Activated T-cell treated with anti-CD3 and anti-CD28 coated beads for 4 hours (primary cell): ENCODE results near the gene VEPH1.

Experiments
- DNase-seq: peaks from one replicate; pipeline ENCODE4 v3.0.0-alpha.2; 2020

VEPH1 gene

GRCh38 chr3:157294491-157294890 is 208.7 kb downstream of the VEPH1 start:
- DNase-seq = no peak

- no peak for DNase-seq
Measured at GRCh38 chr3:157290766-157291165, 212.4 kb downstream of the VEPH1 start.

GRCh38 chr3:157285966-157286365 is 217.2 kb downstream of the VEPH1 start:
- no peak for DNase-seq

- no peak for DNase-seq
Measured at GRCh38 chr3:157285141-157285540, 218.1 kb downstream of the VEPH1 start.

- no peak for DNase-seq
Measured at GRCh38 chr3:157284688-157285087, 218.5 kb downstream of the VEPH1 start.

- DNase-seq = no peak
Measured at GRCh38 chr3:157282261-157283191, 220.7 kb downstream of the VEPH1 start.

- DNase-seq = no peak
Measured at GRCh38 chr3:157280786-157281185, 222.4 kb downstream of the VEPH1 start.

GRCh38 chr3:157280354-157280753 is 222.9 kb downstream of the VEPH1 start:
- no peak for DNase-seq

- DNase-seq = no peak
Measured at GRCh38 chr3:157279237-157279636, 224.0 kb downstream of the VEPH1 start.

- DNase-seq = no peak
Measured at GRCh38 chr3:157276801-157277200, 226.4 kb downstream of the VEPH1 start.

- DNase-seq = no peak
Measured at GRCh38 chr3:157275832-157276231, 227.4 kb downstream of the VEPH1 start.

- no peak for DNase-seq
Measured at GRCh38 chr3:157274644-157275137, 228.5 kb downstream of the VEPH1 start.

GRCh38 chr3:157271283-157271882 is 231.8 kb downstream of the VEPH1 start:
- DNase-seq = no peak

GRCh38 chr3:157268026-157268425 is 235.2 kb downstream of the VEPH1 start:
- no peak for DNase-seq

- no peak for DNase-seq
Measured at GRCh38 chr3:157265931-157266330, 237.3 kb downstream of the VEPH1 start.

GRCh38 chr3:157263027-157263426 is 240.2 kb downstream of the VEPH1 start:
- DNase-seq = no peak

GRCh38 chr3:157261000-157261399 is 242.2 kb downstream of the VEPH1 start:
- no peak for DNase-seq

- no peak for DNase-seq
Measured at GRCh38 chr3:157259825-157260224, 243.4 kb downstream of the VEPH1 start.

GRCh38 chr3:157257101-157257500 is 246.1 kb downstream of the VEPH1 start:
- DNase-seq = no peak

GRCh38 chr3:157255797-157256196 is 247.4 kb downstream of the VEPH1 start:
- DNase-seq = no peak

GRCh38 chr3:157251685-157252084 is 251.5 kb downstream of the VEPH1 start:
- no peak for DNase-seq

GRCh38 chr3:157249606-157250005 is 253.6 kb downstream of the VEPH1 start:
- DNase-seq = no peak

- DNase-seq = no peak
Measured at GRCh38 chr3:157248590-157249422, 254.4 kb downstream of the VEPH1 start.
